Panc1 (cell line): ENCODE results near the gene STX18. TPM values are rescaled to one million over a fixed set of nuclear protein-coding genes. Genes with fewer than 3 reads are reported as not detected.

Experiments used
- ATAC-seq: fragments of 200-7000 bp; cut with Tn5 transposase; 2 replicates; pipeline ENCODE4 v1.9.1; 2020; ENCODE audit warnings: mild to moderate bottlenecking, moderate library complexity
- BruUV-seq: library from RNA; stranded (reverse); fragments of 400-500 nt; replicated peaks from 2 replicates; lab custom pipeline; 2021; lab: Mats Ljungman, UMichigan
- CTCF ChIA-PET: fragments of 300-600 bp; sonication (Branson Sonifier 250); formaldehyde crosslinking; loops from one replicate; lab custom pipeline; 2022; ENCODE audit warnings: antibody characterized with exemption; lab: Charles Lee
- POLR2A ChIA-PET: fragments of 300-600 bp; sonication (Branson Sonifier 250); formaldehyde crosslinking; loops from one replicate; lab custom pipeline; 2022; ENCODE audit warnings: antibody characterized with exemption; lab: Charles Lee
- DNase-seq: peaks from one replicate; pipeline ENCODE4 v3.0.0-alpha.2; 2010; ENCODE audit warnings: low read depth, low spot score
- H3K27ac ChIP-seq: 2 replicates; pipeline ENCODE4 v1.5.1; 2011; ENCODE audit warnings: mild to moderate bottlenecking, low read length, inconsistent platforms
- H3K27me3 ChIP-seq: fragments of 200-500 bp; sonication (Bioruptor generic); 2 replicates; pipeline ENCODE4 v1.6.0; 2014; ENCODE audit warnings: low read length, inconsistent platforms; ENCODE audit not compliant: control insufficient read depth, insufficient read depth
- H3K36me3 ChIP-seq: fragments of 200-500 bp; sonication (Bioruptor generic); 2 replicates; pipeline ENCODE4 v1.5.1; 2014; ENCODE audit warnings: inconsistent platforms, mild to moderate bottlenecking, low read length, moderate library complexity; ENCODE audit not compliant: control insufficient read depth, insufficient read depth
- H3K4me1 ChIP-seq: 2 replicates; pipeline ENCODE4 v1.5.1; 2011; ENCODE audit warnings: inconsistent platforms, mild to moderate bottlenecking, low read length, moderate library complexity; ENCODE audit not compliant: control insufficient read depth, insufficient read depth
- H3K4me3 ChIP-seq, 2 experiments: 2 replicates each; pipeline ENCODE4 v1.5.1; 2011 to 2012; ENCODE audit warnings: low read depth in 2 of 2, low read length in 2 of 2, mild to moderate bottlenecking in 2 of 2, inconsistent platforms in 1 of 2, moderate library complexity in 1 of 2
- H3K9me3 ChIP-seq: fragments of 200-500 bp; sonication (Bioruptor generic); 2 replicates; pipeline ENCODE4 v1.5.1; 2014; ENCODE audit warnings: low read depth, mild to moderate bottlenecking, inconsistent platforms, low read length, moderate library complexity; ENCODE audit not compliant: control insufficient read depth, insufficient read depth
- POLR2AphosphoS5 ChIP-seq: IDR thresholded peaks from 2 replicates; pipeline ENCODE4 v1.6.1; 2012; ENCODE audit warnings: mild to moderate bottlenecking, low read depth, low read length, moderate library complexity
- SIN3A ChIP-seq: IDR thresholded peaks from 2 replicates; pipeline ENCODE4 v1.6.1; 2012; ENCODE audit warnings: low read depth, mild to moderate bottlenecking, low read length, moderate library complexity, borderline replicate concordance; ENCODE audit not compliant: insufficient read depth
- TCF7L2 ChIP-seq: IDR thresholded peaks from 2 replicates; pipeline ENCODE4 v1.6.1; 2011; ENCODE audit warnings: mild to moderate bottlenecking, low read depth, low read length, inconsistent platforms
- in situ Hi-C: cut with HindIII; loops from 2 replicates; pipeline ENCODE4 v1.10.0; 2016; ENCODE audit warnings: low sequenced_read_pairs, low pct_unique_long_range_greater_than_20kb
- intact Hi-C: fragments of 100-400 bp; cut with micrococcal nuclease; formaldehyde crosslinking; loops from one replicate; pipeline ENCODE4 v1.10.0; 2022; ENCODE audit not compliant: unreplicated experiment
- total RNA-seq: library from RNA; stranded (reverse); gene quantifications from one replicate; pipeline ENCODE4 v1.2.1, GENCODE V29; 2021; ENCODE audit not compliant: unreplicated experiment
- TF ChIP-seq, protein P1 (sequence below), 2 experiments: IDR thresholded peaks; 2 replicates each; pipeline ENCODE4 v1.6.1; 2011 to 2012; ENCODE audit warnings: low read depth in 2 of 2, control low read depth in 1 of 2, low read length in 1 of 2, mild to moderate bottlenecking in 1 of 2, moderate library complexity in 1 of 2; ENCODE audit not compliant: insufficient read depth in 1 of 2
- TF ChIP-seq, protein P2 (sequence below): fragments of 450-650 bp; IDR thresholded peaks from 2 replicates; pipeline ENCODE4 v1.5.1; 2017; ENCODE audit warnings: mild to moderate bottlenecking

The STX18 gene
- total RNA-seq, 1 experiment from 2014 or later: 15.0 TPM

DNA sequence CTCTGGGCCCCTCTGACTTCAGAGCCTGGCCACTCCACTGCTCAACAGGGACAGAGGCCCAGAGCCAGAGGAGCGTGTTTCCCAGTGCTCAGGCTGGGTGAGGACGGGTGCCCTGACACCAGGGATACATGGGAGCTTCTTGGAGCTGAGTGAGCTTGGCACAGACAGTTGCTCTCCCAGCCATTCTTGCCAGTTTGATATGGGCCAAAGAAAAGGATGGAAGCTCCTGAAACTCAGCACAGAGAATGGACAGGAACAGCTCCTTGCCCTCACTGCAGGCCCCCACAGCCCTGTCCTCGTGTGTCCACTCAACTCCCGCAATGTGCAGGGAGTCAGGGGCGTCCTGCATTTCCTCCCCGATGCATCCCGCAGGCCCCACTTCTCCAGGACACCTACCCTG, 116.2 kb downstream of the STX18 start:
- CTCF ChIA-PET: no interaction called here
- intact Hi-C loops: no loop called here

DNA sequence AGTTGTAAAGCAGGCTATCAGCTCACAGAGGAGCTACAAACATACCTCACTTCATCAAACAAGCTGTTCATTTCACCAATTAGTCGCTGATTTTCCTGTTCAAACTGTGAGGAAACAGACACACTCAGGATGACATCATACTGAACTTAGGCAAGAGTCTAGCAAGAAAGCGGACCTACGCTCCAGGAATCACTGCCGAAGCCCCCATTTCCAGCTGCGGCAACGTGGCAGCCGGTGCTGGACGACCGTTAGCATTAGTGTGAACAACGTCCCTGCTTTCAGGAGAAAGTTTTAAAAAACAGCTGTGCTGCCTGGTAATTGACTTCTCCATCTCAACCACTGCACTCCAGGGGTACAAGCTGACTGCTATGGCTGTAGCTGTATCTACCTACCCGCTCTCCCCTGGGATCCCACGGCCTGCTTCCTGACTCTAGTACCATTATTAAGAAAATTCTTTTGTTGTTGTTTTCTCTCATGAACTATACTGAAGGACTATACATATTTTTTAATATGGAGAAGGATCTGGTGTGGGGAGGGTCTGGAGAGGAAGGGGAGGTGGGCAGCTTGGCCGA, 116.6 kb downstream of the STX18 start:
- no peak for TF ChIP-seq TCF7L2
- no peak for TF ChIP-seq SIN3A
- no peak for TF ChIP-seq POLR2AphosphoS5
- TF ChIP-seq, protein P1, sequence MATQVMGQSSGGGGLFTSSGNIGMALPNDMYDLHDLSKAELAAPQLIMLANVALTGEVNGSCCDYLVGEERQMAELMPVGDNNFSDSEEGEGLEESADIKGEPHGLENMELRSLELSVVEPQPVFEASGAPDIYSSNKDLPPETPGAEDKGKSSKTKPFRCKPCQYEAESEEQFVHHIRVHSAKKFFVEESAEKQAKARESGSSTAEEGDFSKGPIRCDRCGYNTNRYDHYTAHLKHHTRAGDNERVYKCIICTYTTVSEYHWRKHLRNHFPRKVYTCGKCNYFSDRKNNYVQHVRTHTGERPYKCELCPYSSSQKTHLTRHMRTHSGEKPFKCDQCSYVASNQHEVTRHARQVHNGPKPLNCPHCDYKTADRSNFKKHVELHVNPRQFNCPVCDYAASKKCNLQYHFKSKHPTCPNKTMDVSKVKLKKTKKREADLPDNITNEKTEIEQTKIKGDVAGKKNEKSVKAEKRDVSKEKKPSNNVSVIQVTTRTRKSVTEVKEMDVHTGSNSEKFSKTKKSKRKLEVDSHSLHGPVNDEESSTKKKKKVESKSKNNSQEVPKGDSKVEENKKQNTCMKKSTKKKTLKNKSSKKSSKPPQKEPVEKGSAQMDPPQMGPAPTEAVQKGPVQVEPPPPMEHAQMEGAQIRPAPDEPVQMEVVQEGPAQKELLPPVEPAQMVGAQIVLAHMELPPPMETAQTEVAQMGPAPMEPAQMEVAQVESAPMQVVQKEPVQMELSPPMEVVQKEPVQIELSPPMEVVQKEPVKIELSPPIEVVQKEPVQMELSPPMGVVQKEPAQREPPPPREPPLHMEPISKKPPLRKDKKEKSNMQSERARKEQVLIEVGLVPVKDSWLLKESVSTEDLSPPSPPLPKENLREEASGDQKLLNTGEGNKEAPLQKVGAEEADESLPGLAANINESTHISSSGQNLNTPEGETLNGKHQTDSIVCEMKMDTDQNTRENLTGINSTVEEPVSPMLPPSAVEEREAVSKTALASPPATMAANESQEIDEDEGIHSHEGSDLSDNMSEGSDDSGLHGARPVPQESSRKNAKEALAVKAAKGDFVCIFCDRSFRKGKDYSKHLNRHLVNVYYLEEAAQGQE (IDR thresholded peaks at IDR 0.05; ENCODE audit: insufficient read depth in 1 of 2, low read depth in 2 of 2, low read length in 1 of 2): no peak
- TF ChIP-seq, protein P2, sequence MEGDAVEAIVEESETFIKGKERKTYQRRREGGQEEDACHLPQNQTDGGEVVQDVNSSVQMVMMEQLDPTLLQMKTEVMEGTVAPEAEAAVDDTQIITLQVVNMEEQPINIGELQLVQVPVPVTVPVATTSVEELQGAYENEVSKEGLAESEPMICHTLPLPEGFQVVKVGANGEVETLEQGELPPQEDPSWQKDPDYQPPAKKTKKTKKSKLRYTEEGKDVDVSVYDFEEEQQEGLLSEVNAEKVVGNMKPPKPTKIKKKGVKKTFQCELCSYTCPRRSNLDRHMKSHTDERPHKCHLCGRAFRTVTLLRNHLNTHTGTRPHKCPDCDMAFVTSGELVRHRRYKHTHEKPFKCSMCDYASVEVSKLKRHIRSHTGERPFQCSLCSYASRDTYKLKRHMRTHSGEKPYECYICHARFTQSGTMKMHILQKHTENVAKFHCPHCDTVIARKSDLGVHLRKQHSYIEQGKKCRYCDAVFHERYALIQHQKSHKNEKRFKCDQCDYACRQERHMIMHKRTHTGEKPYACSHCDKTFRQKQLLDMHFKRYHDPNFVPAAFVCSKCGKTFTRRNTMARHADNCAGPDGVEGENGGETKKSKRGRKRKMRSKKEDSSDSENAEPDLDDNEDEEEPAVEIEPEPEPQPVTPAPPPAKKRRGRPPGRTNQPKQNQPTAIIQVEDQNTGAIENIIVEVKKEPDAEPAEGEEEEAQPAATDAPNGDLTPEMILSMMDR: no peak
- ChIA-PET CTCF (no interaction called here), POLR2A (no interaction called here)
- H3K4me1 ChIP-seq: no peaks in the 10 kb centered on the region
- H3K4me3 ChIP-seq: no peak overlapping the region
- intact Hi-C loops (no loop called here), in situ Hi-C loops (no loop called here)
- H3K36me3 ChIP-seq: no peaks in the 10 kb centered on the region; the same call in 1 of the 2 replicates
- ATAC-seq (no peak), DNase-seq (no peak)
- no peak overlapping the region for H3K27ac ChIP-seq
- H3K27me3 ChIP-seq: no peaks in the 10 kb centered on the region
- no peaks in the 10 kb centered on the region for H3K9me3 ChIP-seq
- BruUV-seq: no TSS peak

More for the DNA sequence above, 116.2 kb downstream of the STX18 start:
- H3K4me1 ChIP-seq: no peaks in the 10 kb centered on the region
- no peak overlapping the region for H3K4me3 ChIP-seq
- H3K27ac ChIP-seq: no peak overlapping the region
- no TSS peak for BruUV-seq
- no peaks in the 10 kb centered on the region for H3K9me3 ChIP-seq
- no peaks in the 10 kb centered on the region for H3K27me3 ChIP-seq
- ATAC-seq (no peak), DNase-seq (no peak)
- TF ChIP-seq TCF7L2: no peak
- TF ChIP-seq, protein P2: no peak
- TF ChIP-seq, protein P1 (IDR thresholded peaks at IDR 0.05; ENCODE audit: insufficient read depth in 1 of 2, low read depth in 2 of 2, low read length in 1 of 2): no peak
- TF ChIP-seq SIN3A: no peak
- TF ChIP-seq POLR2AphosphoS5: no peak
- in situ Hi-C loops: no loop called here
- H3K36me3 ChIP-seq: no peaks in the 10 kb centered on the region; the same call in 1 of the 2 replicates
- POLR2A ChIA-PET: no interaction called here
